Femur (tissue), 1 donor: Measurements from ENCODE around the gene DLG2.
A peak's percentile ranks its signal among the peaks of the same experiment; 100 is the strongest.
"Not testable (repeated sequence)": the region's sequence is repeated elsewhere in the genome, so short reads cannot be mapped to it uniquely, and the experiment has no call there.

Experiments
- DNase-seq: peaks from one replicate; pipeline ENCODE4 v3.0.0-alpha.2; 2017

The DLG2 gene

GRCh38 chr11:84824624-84825023, 802.5 kb downstream of the DLG2 start:
- DNase-seq, result no peak

- no peak for DNase-seq
These were observed 807.6 kb downstream of the DLG2 start for GRCh38 chr11:84819537-84819936.

- no peak for DNase-seq
These were observed 808.0 kb downstream of the DLG2 start for GRCh38 chr11:84819128-84819527.

- no peak for DNase-seq
These were observed 809.1 kb downstream of the DLG2 start for GRCh38 chr11:84817998-84818397.

GRCh38 chr11:84812471-84812969, 814.6 kb downstream of the DLG2 start:
- peak; percentile 46 for DNase-seq

GRCh38 chr11:84806354-84806753, 820.8 kb downstream of the DLG2 start:
- no peak for DNase-seq

GRCh38 chr11:84804041-84804440, 823.1 kb downstream of the DLG2 start:
- no peak for DNase-seq

- no peak for DNase-seq
These were observed 826.3 kb downstream of the DLG2 start for GRCh38 chr11:84800755-84801346.

GRCh38 chr11:84799112-84799511, 828.0 kb downstream of the DLG2 start:
- no peak for DNase-seq

- DNase-seq, result no peak
These were observed 831.4 kb downstream of the DLG2 start for GRCh38 chr11:84795698-84796097.

GRCh38 chr11:84794663-84795443, 832.3 kb downstream of the DLG2 start:
- no peak for DNase-seq

GRCh38 chr11:84793318-84793717, 833.8 kb downstream of the DLG2 start:
- no peak for DNase-seq

GRCh38 chr11:84790849-84791427, 836.2 kb downstream of the DLG2 start:
- no peak for DNase-seq

- DNase-seq, result no peak
These were observed 838.9 kb downstream of the DLG2 start for GRCh38 chr11:84788220-84788619.

GRCh38 chr11:84784158-84784557, 843.0 kb downstream of the DLG2 start:
- not testable (repeated sequence) for DNase-seq

GRCh38 chr11:84780689-84781293, 846.4 kb downstream of the DLG2 start:
- no peak for DNase-seq

- DNase-seq, result no peak
These were observed 851.6 kb downstream of the DLG2 start for GRCh38 chr11:84775503-84775902.

- no peak for DNase-seq
These were observed 863.2 kb downstream of the DLG2 start for GRCh38 chr11:84763931-84764330.

GRCh38 chr11:84757711-84758110, 869.4 kb downstream of the DLG2 start:
- DNase-seq, result no peak

GRCh38 chr11:84751371-84751770, 875.8 kb downstream of the DLG2 start:
- no peak for DNase-seq

- no peak for DNase-seq
These were observed 879.3 kb downstream of the DLG2 start for GRCh38 chr11:84747871-84748270.

GRCh38 chr11:84740050-84740449, 887.1 kb downstream of the DLG2 start:
- DNase-seq, result no peak

- DNase-seq, result no peak
These were observed 902.9 kb downstream of the DLG2 start for GRCh38 chr11:84724256-84724655.
